Activated CD8-positive, alpha-beta memory T cell treated with anti-CD3 and anti-CD28 coated beads, Interleukin-2, amount 10 ng/mL, durations not matched to agents 7 days and 5 days (primary cell): ENCODE data around the gene OS9. TPM values are rescaled to one million over a fixed set of nuclear protein-coding genes. Genes with fewer than 3 reads are reported as not detected.

Experiments used
- ATAC-seq: fragments of 150-1000 bp; cut with Tn5 transposase; one replicate; pipeline ENCODE4 v1.10.0; 2021; ENCODE audit warnings: moderate library complexity
- CTCF ChIA-PET: fragments of 350-600 bp; sonication (Branson Sonifier 250); formaldehyde crosslinking; loops from one replicate; lab custom pipeline; 2021; ENCODE audit warnings: antibody characterized with exemption; lab: Charles Lee
- DNase-seq: peaks from one replicate; pipeline ENCODE4 v3.0.0-alpha.2; 2020
- H3K27ac Mint-ChIP-seq: one replicate; pipeline ENCODE4 v1.8.0; 2021; ENCODE audit warnings: mild to moderate bottlenecking, mixed read lengths
- H3K27me3 Mint-ChIP-seq: one replicate; pipeline ENCODE4 v1.8.0; 2021; ENCODE audit warnings: mixed read lengths
- H3K36me3 Mint-ChIP-seq: one replicate; pipeline ENCODE4 v1.8.0; 2021; ENCODE audit warnings: mild to moderate bottlenecking, mixed read lengths
- H3K4me1 Mint-ChIP-seq: one replicate; pipeline ENCODE4 v1.8.0; 2021; ENCODE audit warnings: mixed read lengths
- H3K4me3 Mint-ChIP-seq: one replicate; pipeline ENCODE4 v1.8.0; 2021; ENCODE audit warnings: mild to moderate bottlenecking, moderate library complexity, mixed read lengths
- H3K9me3 Mint-ChIP-seq: one replicate; pipeline ENCODE4 v1.8.0; 2022; ENCODE audit warnings: low read depth, mixed read lengths
- total RNA-seq, 2 experiments: library from RNA; stranded (reverse); gene quantifications; one replicate each; pipeline ENCODE4 v1.2.3, GENCODE V29; 2021

The OS9 gene
- total RNA-seq, 2 experiments from 2014 or later: 117 to 123 TPM

GRCh38 chr12:57737467-57738460, 43.8 kb downstream of the OS9 start:
- CTCF ChIA-PET: interaction anchor here (1.2 kb wide), 1 partner anchor 105 kb away, joined by 3 read pairs; the partner anchor contains the start of gene B4GALNT1
- Mint-ChIP-seq H3K36me3 (peaks cover 23% of the 10 kb centered on the region), H3K4me1 (peaks cover 30% of the 10 kb centered on the region)

DNA sequence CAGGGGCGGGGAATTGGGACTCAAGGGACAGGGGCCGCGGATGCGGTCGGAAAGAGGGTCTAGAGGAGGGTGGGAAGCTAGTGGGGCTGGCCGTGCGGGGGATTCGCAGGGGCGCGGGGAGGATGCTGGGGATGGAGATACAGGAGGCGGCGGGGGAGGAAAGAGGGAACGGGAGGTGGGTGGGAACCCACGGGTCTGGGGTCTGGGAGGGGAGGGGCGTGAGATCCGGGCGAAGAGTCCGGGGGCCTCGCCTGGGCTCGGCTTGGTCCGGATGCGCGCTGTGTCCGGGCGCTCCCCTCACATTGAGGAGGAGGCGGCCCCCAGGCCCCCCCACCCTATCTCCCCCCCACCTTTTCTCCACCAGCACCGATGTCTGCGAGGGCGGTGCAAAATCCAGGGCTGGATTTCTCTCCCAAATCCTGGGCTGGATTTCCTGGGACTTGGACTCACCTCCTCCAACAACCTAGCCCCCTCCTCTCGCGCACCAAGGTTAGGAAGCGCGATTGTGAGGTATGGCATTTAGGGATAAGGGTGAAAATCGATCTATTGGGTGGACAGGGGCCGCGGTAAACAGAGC, 44.8 kb downstream of the OS9 start, which contains the start of gene AGAP2:
AGAP2 (minus strand) TSS at position 82 of the 577 bp plus-strand sequence. CDS start 496 bp downstream, outside the sequence.
- CTCF ChIA-PET: interaction anchor here (0.9 kb wide), 1 partner anchor 156 kb away, joined by 4 read pairs; no protein-coding TSS in a partner anchor
- no peaks in the 10 kb centered on the region for H3K9me3 Mint-ChIP-seq
- peak within 1 kb of the TSS; percentile 18 for H3K27ac Mint-ChIP-seq
- H3K36me3 Mint-ChIP-seq: peaks cover 19% of the 10 kb centered on the region
- peaks cover 33% of the 10 kb centered on the region for H3K4me1 Mint-ChIP-seq
- peak within 1 kb of the TSS; percentile 30 for H3K4me3 Mint-ChIP-seq
- ATAC-seq (no peak), DNase-seq (no peak)
- no peaks in the 10 kb centered on the region for H3K27me3 Mint-ChIP-seq

More at GRCh38 chr12:57737467-57738460, 43.8 kb downstream of the OS9 start:
- H3K9me3 Mint-ChIP-seq: no peaks in the 10 kb centered on the region
- no peak overlapping the region for H3K27ac Mint-ChIP-seq
- ATAC-seq: no peak
- DNase-seq: no peak
- no peaks in the 10 kb centered on the region for H3K27me3 Mint-ChIP-seq
- no peak overlapping the region for H3K4me3 Mint-ChIP-seq

- no peak for ATAC-seq
- DNase-seq: no peak
- Mint-ChIP-seq H3K4me1 (peaks cover 40% of the 10 kb centered on the region), H3K4me3 (peak overlapping the region; percentile 30), H3K27ac (peak overlapping the region; percentile 18), H3K36me3 (peaks cover 15% of the 10 kb centered on the region), H3K9me3 (no peaks in the 10 kb centered on the region), H3K27me3 (no peaks in the 10 kb centered on the region)
- CTCF ChIA-PET: interaction anchor here (0.9 kb wide), 1 partner anchor 156 kb away, joined by 4 read pairs; no protein-coding TSS in a partner anchor
Observed at GRCh38 chr12:57739387-57739786, 45.5 kb downstream of the OS9 start.

GRCh38 chr12:57739914-57740538, 46.1 kb downstream of the OS9 start:
- Mint-ChIP-seq H3K27ac (peak overlapping the region; percentile 88), H3K4me3 (peak overlapping the region; percentile 99), H3K27me3 (no peaks in the 10 kb centered on the region), H3K36me3 (peaks cover 12% of the 10 kb centered on the region), H3K4me1 (peaks cover 45% of the 10 kb centered on the region), H3K9me3 (no peaks in the 10 kb centered on the region)
- ATAC-seq (no peak), DNase-seq (no peak)
- CTCF ChIA-PET: interaction anchor here (1.1 to 3.0 kb wide), 10 partner anchors 8 to 281 kb away, joined by 3 to 22 read pairs (median 8); partner anchors contain the start of genes B4GALNT1, DCTN2, GLI1 and TSFM

DNA sequence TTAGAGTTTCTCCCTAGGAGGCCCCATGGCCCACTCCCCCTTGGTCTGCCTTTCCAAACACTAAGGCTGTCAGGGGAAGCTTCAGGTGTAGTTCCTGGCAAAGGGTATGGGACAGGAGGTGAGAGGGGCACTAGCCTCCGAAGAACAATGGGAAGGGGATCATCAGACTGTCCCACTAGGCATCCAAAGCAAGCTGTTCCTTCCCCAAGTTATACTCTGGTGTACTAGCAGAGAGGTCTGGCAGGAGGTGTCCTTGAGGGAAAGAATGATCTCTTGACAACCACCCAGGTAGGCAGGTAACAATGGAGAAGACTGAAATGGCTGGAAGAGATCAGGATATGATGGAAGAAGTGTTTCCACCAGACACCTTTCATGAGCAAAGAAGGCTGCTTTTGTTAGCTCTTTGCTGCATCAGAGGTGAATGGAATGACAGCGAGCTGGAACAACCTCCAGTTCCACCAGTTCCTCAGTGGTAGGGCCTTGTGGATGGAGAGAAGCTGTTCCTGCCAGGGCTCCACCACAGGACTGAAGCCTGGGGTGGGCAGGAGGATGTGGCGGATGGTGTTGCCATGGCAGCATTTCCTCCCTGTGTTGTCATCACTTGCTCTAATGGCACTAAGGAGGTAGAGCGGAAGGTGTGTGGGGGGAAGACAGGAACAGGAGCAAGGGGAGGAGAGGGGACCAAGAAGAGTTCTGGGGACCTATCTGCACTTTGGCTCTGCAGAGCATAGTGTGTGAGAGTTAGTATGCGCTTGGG, 46.9 kb downstream of the OS9 start:
- peaks cover 51% of the 10 kb centered on the region for H3K4me1 Mint-ChIP-seq
- CTCF ChIA-PET: interaction anchor here (0.8 to 3.0 kb wide), 22 partner anchors 9 to 282 kb away, joined by 3 to 22 read pairs (median 6); partner anchors contain the start of genes B4GALNT1, DCTN2, GLI1 and MARCHF9

DNA sequence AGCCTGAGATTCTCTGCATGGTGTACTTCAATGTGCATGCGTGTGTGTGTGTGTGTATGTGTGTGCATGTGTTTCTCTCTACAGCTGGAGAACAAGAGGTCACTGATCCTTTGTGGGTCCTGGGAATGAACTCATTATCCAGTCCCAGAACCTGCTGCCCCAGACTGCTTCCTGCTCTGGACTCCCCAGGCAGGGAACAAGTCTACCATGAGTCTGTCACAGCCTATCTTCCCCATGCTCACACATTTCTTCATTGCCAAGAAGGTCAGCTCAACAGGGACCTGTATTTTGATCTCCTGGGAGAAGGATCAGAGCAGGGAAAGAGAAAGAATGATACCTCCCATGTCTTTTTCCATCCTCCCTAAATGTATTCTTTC, 47.5 kb downstream of the OS9 start:
- no peak for ATAC-seq
- Mint-ChIP-seq H3K27me3 (no peaks in the 10 kb centered on the region), H3K27ac (peak overlapping the region; percentile 88), H3K9me3 (no peaks in the 10 kb centered on the region), H3K4me3 (peak overlapping the region; percentile 99), H3K36me3 (peaks cover 9% of the 10 kb centered on the region), H3K4me1 (peaks cover 56% of the 10 kb centered on the region)
- no peak for DNase-seq
- CTCF ChIA-PET: interaction anchor here (0.7 to 3.0 kb wide), 25 partner anchors 9 to 528 kb away, joined by 3 to 22 read pairs (median 5); partner anchors contain the start of genes B4GALNT1, DCTN2, GLI1 and MARCHF9

More for the DNA sequence above, 46.9 kb downstream of the OS9 start:
- Mint-ChIP-seq H3K4me3 (peak overlapping the region; percentile 99), H3K27me3 (no peaks in the 10 kb centered on the region), H3K9me3 (no peaks in the 10 kb centered on the region), H3K27ac (peak overlapping the region; percentile 88), H3K36me3 (peaks cover 12% of the 10 kb centered on the region)
- peak; percentile 95 for DNase-seq
- ATAC-seq: peak; percentile 60

GRCh38 chr12:57741844-57742738, 48.2 kb downstream of the OS9 start:
- H3K9me3 Mint-ChIP-seq: no peaks in the 10 kb centered on the region
- peaks cover 7% of the 10 kb centered on the region for H3K36me3 Mint-ChIP-seq
- peaks cover 58% of the 10 kb centered on the region for H3K4me1 Mint-ChIP-seq
- DNase-seq (peak; percentile 94), ATAC-seq (peak; percentile 67)
- H3K4me3 Mint-ChIP-seq: peak overlapping the region; percentile 99
- CTCF ChIA-PET: interaction anchor here (0.7 to 3.0 kb wide), 22 partner anchors 8 to 529 kb away, joined by 3 to 22 read pairs (median 5); partner anchors contain the start of genes B4GALNT1, DCTN2, GLI1 and MARCHF9
- H3K27ac Mint-ChIP-seq: peak overlapping the region; percentile 88
- no peaks in the 10 kb centered on the region for H3K27me3 Mint-ChIP-seq

- Mint-ChIP-seq H3K9me3 (no peaks in the 10 kb centered on the region), H3K4me3 (peak overlapping the region; percentile 85), H3K36me3 (peaks cover 14% of the 10 kb centered on the region), H3K27ac (peak overlapping the region; percentile 95), H3K4me1 (peaks cover 58% of the 10 kb centered on the region), H3K27me3 (no peaks in the 10 kb centered on the region)
- CTCF ChIA-PET: interaction anchor here (1.2 to 1.6 kb wide), 4 partner anchors 10 to 280 kb away, joined by 3 to 7 read pairs (median 4); no protein-coding TSS in a partner anchor
- DNase-seq: no peak
- no peak for ATAC-seq
Observed at GRCh38 chr12:57743769-57744168, 49.8 kb downstream of the OS9 start.

GRCh38 chr12:57744194-57744776, 50.4 kb downstream of the OS9 start:
- Mint-ChIP-seq H3K36me3 (peaks cover 16% of the 10 kb centered on the region), H3K27ac (peak overlapping the region; percentile 95), H3K4me1 (peaks cover 55% of the 10 kb centered on the region), H3K27me3 (no peaks in the 10 kb centered on the region), H3K4me3 (peak overlapping the region; percentile 85), H3K9me3 (no peaks in the 10 kb centered on the region)
- ATAC-seq (peak; percentile 47), DNase-seq (peak; percentile 89)
- CTCF ChIA-PET: interaction anchor here (1.2 to 2.2 kb wide), 7 partner anchors 10 to 281 kb away, joined by 3 to 17 read pairs (median 5); no protein-coding TSS in a partner anchor

DNA sequence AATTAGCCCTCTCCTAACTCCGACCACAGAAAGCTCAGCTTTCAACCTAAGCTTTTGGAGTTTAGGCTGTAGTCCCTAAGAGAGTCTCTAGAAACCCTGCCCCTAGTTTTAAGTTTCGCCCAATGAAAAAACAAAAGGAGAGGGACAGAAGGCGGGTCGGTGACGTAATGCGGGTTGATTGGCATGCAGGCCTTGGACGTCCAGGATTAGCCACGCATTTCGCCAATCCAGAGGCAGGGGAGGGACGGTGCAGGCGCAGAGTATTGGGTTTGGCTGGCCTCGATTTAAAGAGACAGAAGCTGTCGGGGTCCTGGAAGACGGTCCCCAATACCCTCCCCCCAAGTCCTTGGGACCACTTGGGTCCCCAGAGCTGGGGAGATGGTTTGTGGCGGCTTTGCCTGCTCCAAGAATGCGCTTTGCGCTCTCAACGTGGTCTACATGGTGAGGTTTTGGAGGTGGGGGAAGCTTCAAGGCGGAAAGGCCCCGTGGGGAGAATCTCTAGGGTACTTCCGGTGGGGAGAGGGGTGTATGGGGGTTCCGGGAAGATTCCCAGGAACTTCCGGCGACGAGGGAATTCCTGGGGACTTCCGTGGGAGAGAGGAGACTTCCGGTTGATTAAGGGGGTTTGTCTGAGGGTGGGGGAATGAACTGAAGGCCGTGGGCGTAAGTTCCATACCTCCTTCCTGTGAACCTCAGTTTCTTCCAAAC, 51.0 kb downstream of the OS9 start, which contains the start of gene TSPAN31:
TSPAN31 (plus strand) TSS at position 263 of the 708 bp plus-strand sequence; CDS start at position 379, 116 bp downstream.
- Mint-ChIP-seq H3K27me3 (no peaks in the 10 kb centered on the region), H3K4me1 (peaks cover 49% of the 10 kb centered on the region)

More for the DNA sequence above, 51.0 kb downstream of the OS9 start, which contains the start of gene TSPAN31:
- Mint-ChIP-seq H3K4me3 (peak within 1 kb of the TSS; percentile 85), H3K36me3 (peaks cover 15% of the 10 kb centered on the region), H3K27ac (peak within 1 kb of the TSS; percentile 95), H3K9me3 (no peaks in the 10 kb centered on the region)
- peak; percentile 83 for ATAC-seq
- CTCF ChIA-PET: interaction anchor here (1.2 to 2.2 kb wide), 6 partner anchors 9 to 281 kb away, joined by 3 to 17 read pairs (median 6); no protein-coding TSS in a partner anchor
- peak; percentile 98 for DNase-seq
